Activated T-helper 2 cell treated with anti-CD3 and anti-CD28 coated beads, Interferon-gamma antibody, Interleukin-2, Interleukin-4, amounts not matched to agents 10 μg/mL and 5 μg/mL and 100 μg/mL, durations not matched to agents 14 hours and 24 hours and 36 hours (primary cell): Measurements from ENCODE around the gene NANS. TPM values are rescaled to one million over a fixed set of nuclear protein-coding genes. Genes with fewer than 3 reads are reported as not detected.

ENCODE experiments used
- DNase-seq: peaks from one replicate; pipeline ENCODE4 v3.0.0; 2021; ENCODE audit warnings: low spot score
- H3K27ac Mint-ChIP-seq: one replicate; pipeline ENCODE4 v1.8.0; 2021; ENCODE audit warnings: mixed read lengths
- H3K27me3 Mint-ChIP-seq: one replicate; pipeline ENCODE4 v1.8.0; 2021; ENCODE audit warnings: low read depth, mixed read lengths
- H3K36me3 Mint-ChIP-seq: one replicate; pipeline ENCODE4 v1.8.0; 2021; ENCODE audit warnings: low read depth, mixed read lengths
- H3K4me1 Mint-ChIP-seq: one replicate; pipeline ENCODE4 v1.8.0; 2021; ENCODE audit warnings: low read depth, mixed read lengths
- H3K4me3 Mint-ChIP-seq: one replicate; pipeline ENCODE4 v1.8.0; 2021; ENCODE audit warnings: low read depth, mild to moderate bottlenecking, moderate library complexity, mixed read lengths
- H3K9me3 Mint-ChIP-seq: one replicate; pipeline ENCODE4 v1.8.0; 2021; ENCODE audit warnings: mixed read lengths
- intact Hi-C: fragments of 100-400 bp; cut with micrococcal nuclease; formaldehyde crosslinking; loops from one replicate; pipeline ENCODE4 v1.15.1; 2023
- total RNA-seq: library from RNA; stranded (reverse); gene quantifications from 2 replicates; pipeline ENCODE4 v1.2.3, GENCODE V29; 2022

Gene NANS
- total RNA-seq, 1 donor from 2014 or later = 63.4 TPM

- no peaks in the 10 kb centered on the region for H3K4me1 Mint-ChIP-seq
- no peaks in the 10 kb centered on the region for H3K27me3 Mint-ChIP-seq
- H3K9me3 Mint-ChIP-seq = no peaks in the 10 kb centered on the region
- H3K27ac Mint-ChIP-seq = no peak overlapping the region
- H3K4me3 Mint-ChIP-seq = no peak overlapping the region
- peaks cover 39% of the 10 kb centered on the region for H3K36me3 Mint-ChIP-seq
- intact Hi-C loops = no loop called here
- DNase-seq = no peak
Measured at GRCh38 chr9:98020476-98021145, 35.9 kb upstream of the NANS start.

GRCh38 chr9:98021306-98022040 is 35.1 kb upstream of the NANS start:
- H3K27ac Mint-ChIP-seq = no peak overlapping the region
- H3K9me3 Mint-ChIP-seq = no peaks in the 10 kb centered on the region
- H3K27me3 Mint-ChIP-seq = no peaks in the 10 kb centered on the region
- no peak overlapping the region for H3K4me3 Mint-ChIP-seq
- intact Hi-C loops = no loop called here
- H3K36me3 Mint-ChIP-seq = peaks cover 35% of the 10 kb centered on the region
- DNase-seq = no peak
- no peaks in the 10 kb centered on the region for H3K4me1 Mint-ChIP-seq

GRCh38 chr9:98022447-98022846 is 34.1 kb upstream of the NANS start:
- intact Hi-C loops = no loop called here
- H3K27ac Mint-ChIP-seq = no peak overlapping the region
- no peaks in the 10 kb centered on the region for H3K9me3 Mint-ChIP-seq
- H3K4me1 Mint-ChIP-seq = no peaks in the 10 kb centered on the region
- DNase-seq = no peak
- no peak overlapping the region for H3K4me3 Mint-ChIP-seq
- peaks cover 25% of the 10 kb centered on the region for H3K36me3 Mint-ChIP-seq
- no peaks in the 10 kb centered on the region for H3K27me3 Mint-ChIP-seq

- H3K36me3 Mint-ChIP-seq = peaks cover 12% of the 10 kb centered on the region
- no peaks in the 10 kb centered on the region for H3K27me3 Mint-ChIP-seq
- intact Hi-C loops = no loop called here
- no peak overlapping the region for H3K4me3 Mint-ChIP-seq
- H3K9me3 Mint-ChIP-seq = no peaks in the 10 kb centered on the region
- no peak for DNase-seq
- no peaks in the 10 kb centered on the region for H3K4me1 Mint-ChIP-seq
- H3K27ac Mint-ChIP-seq = no peak overlapping the region
Measured at GRCh38 chr9:98024702-98025101, 31.8 kb upstream of the NANS start.

- H3K36me3 Mint-ChIP-seq = no peaks in the 10 kb centered on the region
- H3K9me3 Mint-ChIP-seq = no peaks in the 10 kb centered on the region
- no peak overlapping the region for H3K4me3 Mint-ChIP-seq
- intact Hi-C loops = no loop called here
- H3K27me3 Mint-ChIP-seq = no peaks in the 10 kb centered on the region
- no peak for DNase-seq
- no peak overlapping the region for H3K27ac Mint-ChIP-seq
- H3K4me1 Mint-ChIP-seq = peaks cover 7% of the 10 kb centered on the region
Measured at GRCh38 chr9:98031169-98031568, 25.4 kb upstream of the NANS start.

GRCh38 chr9:98031935-98032334 is 24.6 kb upstream of the NANS start:
- H3K9me3 Mint-ChIP-seq = no peaks in the 10 kb centered on the region

GRCh38 chr9:98034593-98035546 is 21.7 kb upstream of the NANS start:
- H3K4me1 Mint-ChIP-seq = peaks cover 7% of the 10 kb centered on the region
- H3K27ac Mint-ChIP-seq = peak overlapping the region; percentile 67
- intact Hi-C loops = loop anchor here (1.0 to 2.0 kb wide), 2 partner anchors 112 to 324 kb away; no protein-coding TSS in a partner anchor
- H3K4me3 Mint-ChIP-seq = no peak overlapping the region
- no peaks in the 10 kb centered on the region for H3K36me3 Mint-ChIP-seq
- H3K27me3 Mint-ChIP-seq = no peaks in the 10 kb centered on the region
- peak; percentile 78 for DNase-seq
- no peaks in the 10 kb centered on the region for H3K9me3 Mint-ChIP-seq

More at GRCh38 chr9:98031935-98032334, 24.6 kb upstream of the NANS start:
- DNase-seq = no peak
- H3K27ac Mint-ChIP-seq = no peak overlapping the region
- no peak overlapping the region for H3K4me3 Mint-ChIP-seq
- H3K36me3 Mint-ChIP-seq = no peaks in the 10 kb centered on the region
- H3K27me3 Mint-ChIP-seq = no peaks in the 10 kb centered on the region
- intact Hi-C loops = no loop called here
- peaks cover 7% of the 10 kb centered on the region for H3K4me1 Mint-ChIP-seq

- Mint-ChIP-seq H3K9me3 (no peaks in the 10 kb centered on the region), H3K4me1 (peaks cover 6% of the 10 kb centered on the region), H3K4me3 (no peak overlapping the region), H3K27me3 (no peaks in the 10 kb centered on the region), H3K36me3 (no peaks in the 10 kb centered on the region), H3K27ac (no peak overlapping the region)
- DNase-seq = no peak
- intact Hi-C loops = no loop called here
Measured at GRCh38 chr9:98037357-98037756, 19.2 kb upstream of the NANS start.

GRCh38 chr9:98038958-98039357 is 17.6 kb upstream of the NANS start:
- Mint-ChIP-seq H3K4me3 (no peak overlapping the region), H3K27me3 (no peaks in the 10 kb centered on the region), H3K27ac (no peak overlapping the region), H3K36me3 (no peaks in the 10 kb centered on the region), H3K9me3 (no peaks in the 10 kb centered on the region), H3K4me1 (peaks cover 7% of the 10 kb centered on the region)
- DNase-seq = no peak
- intact Hi-C loops = no loop called here

GRCh38 chr9:98039607-98040017 is 16.9 kb upstream of the NANS start:
- Mint-ChIP-seq H3K9me3 (no peaks in the 10 kb centered on the region), H3K27ac (no peak overlapping the region), H3K36me3 (no peaks in the 10 kb centered on the region), H3K27me3 (no peaks in the 10 kb centered on the region), H3K4me3 (no peak overlapping the region), H3K4me1 (peaks cover 4% of the 10 kb centered on the region)
- intact Hi-C loops = no loop called here
- DNase-seq = no peak

GRCh38 chr9:98040212-98040611 is 16.3 kb upstream of the NANS start:
- H3K9me3 Mint-ChIP-seq = peaks cover 4% of the 10 kb centered on the region

GRCh38 chr9:98043915-98044314 is 12.6 kb upstream of the NANS start:
- DNase-seq = no peak
- Mint-ChIP-seq H3K27me3 (no peaks in the 10 kb centered on the region), H3K9me3 (peaks cover 6% of the 10 kb centered on the region), H3K4me3 (no peak overlapping the region), H3K27ac (no peak overlapping the region), H3K4me1 (peaks cover 20% of the 10 kb centered on the region), H3K36me3 (peaks cover 35% of the 10 kb centered on the region)
- intact Hi-C loops = no loop called here

More at GRCh38 chr9:98040212-98040611, 16.3 kb upstream of the NANS start:
- DNase-seq = no peak
- intact Hi-C loops = no loop called here
- no peaks in the 10 kb centered on the region for H3K27me3 Mint-ChIP-seq
- H3K4me3 Mint-ChIP-seq = no peak overlapping the region
- H3K36me3 Mint-ChIP-seq = peaks cover 4% of the 10 kb centered on the region
- H3K4me1 Mint-ChIP-seq = peaks cover 5% of the 10 kb centered on the region
- H3K27ac Mint-ChIP-seq = no peak overlapping the region
